Body of pancreas (tissue), 4 donors: ENCODE measurements around the gene CCDC33.

Source experiments
- CTCF ChIP-seq, 7 experiments: fragments of 450-650 bp in 4 of 7; fragments of 200-600 bp in 3 of 7; sonication (generic) in 3 of 7; IDR thresholded peaks; one replicate each; pipeline ENCODE4 v1.5.1; 2016 to 2019; ENCODE audit warnings: antibody characterized with exemption in 7 of 7
- POLR2A ChIP-seq, 3 donors: fragments of 450-650 bp; IDR thresholded peaks; one replicate each; pipeline ENCODE4 v1.6.1; 2016; ENCODE audit warnings: antibody characterized with exemption in 3 of 3, mild to moderate bottlenecking in 2 of 3

- no peak for TF ChIP-seq CTCF (IDR thresholded peaks at IDR 0.05)
- no peak for TF ChIP-seq POLR2A (IDR thresholded peaks at IDR 0.05)
Observed at GRCh38 chr15:74330861-74331408, 94.8 kb downstream of the CCDC33 start.
